HL-60/S4 (cell line): Measurements from ENCODE around the gene SREBF1.

Source experiments
- in situ Hi-C: fragments of 300-500 bp; cut with MboI; formaldehyde crosslinking; loops from 2 replicates; pipeline ENCODE4 v1.14.3; 2022; ENCODE audit warnings: low sequenced_read_pairs

Gene SREBF1

GRCh38 chr17:17766077-17766743, 70.6 kb downstream of the SREBF1 start:
- in situ Hi-C loops, result no loop called here

- in situ Hi-C loops, result no loop called here
Observed at GRCh38 chr17:17765359-17766076, 71.3 kb downstream of the SREBF1 start.

GRCh38 chr17:17763734-17764133, 73.1 kb downstream of the SREBF1 start:
- in situ Hi-C loops, result no loop called here

GRCh38 chr17:17763136-17763535, 73.7 kb downstream of the SREBF1 start:
- in situ Hi-C loops, result no loop called here

GRCh38 chr17:17762744-17763105, 74.1 kb downstream of the SREBF1 start:
- in situ Hi-C loops, result no loop called here
